GM23338 (cell line): ENCODE data around the gene HADHB.
"Not testable (repeated sequence)": the region's sequence is repeated elsewhere in the genome, so short reads cannot be mapped to it uniquely, and the experiment has no call there.

ENCODE experiments used
- CREB1 ChIP-seq: fragments of 250-450 bp; sonication (Bioruptor Pico); IDR thresholded peaks from 2 replicates; pipeline ENCODE4 v1.5.0; 2020; ENCODE audit warnings: low read depth, mild to moderate bottlenecking, moderate library complexity
- CTCF ChIP-seq, 2 experiments: fragments of 200-600 bp in 1 of 2; sonication (generic) in 1 of 2; conservative IDR thresholded peaks; 2 replicates each; pipeline versions ENCODE4 v1.5.1 to v1.6.1; 2016 to 2017; ENCODE audit warnings: antibody characterized with exemption in 2 of 2, low read depth in 2 of 2, mild to moderate bottlenecking in 2 of 2, moderate library complexity in 1 of 2
- EZH2 ChIP-seq: fragments of 200-600 bp; sonication (generic); IDR thresholded peaks from one replicate; pipeline ENCODE4 v1.8.0; 2017; ENCODE audit warnings: antibody characterized with exemption, mild to moderate bottlenecking, low read depth; ENCODE audit not compliant: unreplicated experiment
- EZH2phosphoT487 ChIP-seq: fragments of 200-600 bp; sonication (generic); IDR thresholded peaks from one replicate; pipeline ENCODE4 v1.8.1; 2018; ENCODE audit warnings: antibody characterized with exemption; ENCODE audit not compliant: unreplicated experiment
- POLR2AphosphoS5 ChIP-seq: IDR thresholded peaks from 2 replicates; pipeline ENCODE4 v1.6.1; 2016; ENCODE audit warnings: antibody characterized with exemption, low read depth
- REST ChIP-seq: IDR thresholded peaks from one replicate; pipeline ENCODE4 v1.6.1; 2018; ENCODE audit warnings: antibody characterized with exemption; ENCODE audit not compliant: unreplicated experiment

GRCh38 chr2:26324479-26324878 is 79.7 kb downstream of the HADHB start:
- not testable (repeated sequence) for TF ChIP-seq CTCF (conservative IDR thresholded peaks at IDR 0.05; ENCODE audit: low read depth in 2 of 2); EZH2; POLR2AphosphoS5; CREB1; EZH2phosphoT487; REST
